Left ventricle myocardium inferior (tissue), 1 donor: ENCODE measurements around the gene GABRR1. TPM values are rescaled to one million over a fixed set of nuclear protein-coding genes. Genes with fewer than 3 reads are reported as not detected.

Experiments
- DNase-seq: peaks from one replicate; pipeline ENCODE4 v3.0.0-alpha.2; 2020
- H3K27ac ChIP-seq: fragments of 200-600 bp; replicated peaks from 2 replicates; pipeline ENCODE4 v1.8.0; 2021
- H3K27me3 ChIP-seq: fragments of 200-600 bp; 2 replicates; pipeline ENCODE4 v1.8.0; 2021; ENCODE audit warnings: low read depth
- H3K36me3 ChIP-seq: fragments of 200-600 bp; 2 replicates; pipeline ENCODE4 v1.8.0; 2021
- H3K4me1 ChIP-seq: fragments of 200-600 bp; 2 replicates; pipeline ENCODE4 v1.8.0; 2021
- H3K4me3 ChIP-seq: fragments of 200-600 bp; 2 replicates; pipeline ENCODE4 v1.8.0; 2021; ENCODE audit warnings: mild to moderate bottlenecking, moderate library complexity
- H3K9me3 ChIP-seq: fragments of 200-600 bp; replicated peaks from 2 replicates; pipeline ENCODE4 v1.8.0; 2021
- intact Hi-C: fragments of 100-400 bp; cut with micrococcal nuclease; formaldehyde crosslinking; loops from one replicate; pipeline ENCODE4 v1.11.0; 2022
- total RNA-seq: library from RNA; stranded (reverse); fragmentation: NEBNext Ultra II Directional; extraction: Animal tissue kit (Norgen Biotek cat#: 25700); gene quantifications from one replicate; pipeline ENCODE4 v1.2.1, GENCODE V29; 2021
- TF ChIP-seq, protein P1 (sequence below): fragments of 200-600 bp; IDR thresholded peaks from 2 replicates; pipeline ENCODE4 v1.8.0; 2021; ENCODE audit warnings: antibody characterized with exemption, mild to moderate bottlenecking, borderline replicate concordance
- donor health status: DM: no; HTN: yes; CAD: no; lungs with severe emphysema.

GABRR1 gene
- total RNA-seq, 1 donor from 2014 or later = not detected

DNA sequence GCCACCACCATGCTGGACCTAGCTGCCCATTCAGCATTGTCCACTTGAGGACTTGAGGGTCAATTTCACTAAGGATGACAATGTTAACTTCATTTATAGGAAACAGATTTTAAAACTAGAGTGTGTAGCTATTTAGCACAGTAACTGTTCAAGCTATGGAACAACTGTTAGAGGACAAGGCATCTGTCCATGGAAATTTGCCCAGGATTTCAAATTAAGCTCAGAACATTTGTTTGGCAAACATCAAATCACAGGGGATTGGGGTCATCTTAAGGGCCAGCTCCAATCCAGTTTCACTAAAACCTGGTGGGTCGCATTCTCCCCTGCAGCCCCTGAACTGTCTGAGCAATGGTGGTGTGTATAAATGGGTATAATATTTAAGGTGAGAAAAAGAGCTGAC is 36.2 kb downstream of the GABRR1 start:
- DNase-seq = no peak
- H3K4me3 ChIP-seq = no peak overlapping the region
- intact Hi-C loops = no loop called here
- peaks cover 6% of the 10 kb centered on the region for H3K4me1 ChIP-seq
- no peaks in the 10 kb centered on the region for H3K36me3 ChIP-seq
- TF ChIP-seq, protein P1, sequence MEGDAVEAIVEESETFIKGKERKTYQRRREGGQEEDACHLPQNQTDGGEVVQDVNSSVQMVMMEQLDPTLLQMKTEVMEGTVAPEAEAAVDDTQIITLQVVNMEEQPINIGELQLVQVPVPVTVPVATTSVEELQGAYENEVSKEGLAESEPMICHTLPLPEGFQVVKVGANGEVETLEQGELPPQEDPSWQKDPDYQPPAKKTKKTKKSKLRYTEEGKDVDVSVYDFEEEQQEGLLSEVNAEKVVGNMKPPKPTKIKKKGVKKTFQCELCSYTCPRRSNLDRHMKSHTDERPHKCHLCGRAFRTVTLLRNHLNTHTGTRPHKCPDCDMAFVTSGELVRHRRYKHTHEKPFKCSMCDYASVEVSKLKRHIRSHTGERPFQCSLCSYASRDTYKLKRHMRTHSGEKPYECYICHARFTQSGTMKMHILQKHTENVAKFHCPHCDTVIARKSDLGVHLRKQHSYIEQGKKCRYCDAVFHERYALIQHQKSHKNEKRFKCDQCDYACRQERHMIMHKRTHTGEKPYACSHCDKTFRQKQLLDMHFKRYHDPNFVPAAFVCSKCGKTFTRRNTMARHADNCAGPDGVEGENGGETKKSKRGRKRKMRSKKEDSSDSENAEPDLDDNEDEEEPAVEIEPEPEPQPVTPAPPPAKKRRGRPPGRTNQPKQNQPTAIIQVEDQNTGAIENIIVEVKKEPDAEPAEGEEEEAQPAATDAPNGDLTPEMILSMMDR = no peak
- no peak overlapping the region for H3K27ac ChIP-seq
- no peaks in the 10 kb centered on the region for H3K9me3 ChIP-seq
- no peaks in the 10 kb centered on the region for H3K27me3 ChIP-seq

DNA sequence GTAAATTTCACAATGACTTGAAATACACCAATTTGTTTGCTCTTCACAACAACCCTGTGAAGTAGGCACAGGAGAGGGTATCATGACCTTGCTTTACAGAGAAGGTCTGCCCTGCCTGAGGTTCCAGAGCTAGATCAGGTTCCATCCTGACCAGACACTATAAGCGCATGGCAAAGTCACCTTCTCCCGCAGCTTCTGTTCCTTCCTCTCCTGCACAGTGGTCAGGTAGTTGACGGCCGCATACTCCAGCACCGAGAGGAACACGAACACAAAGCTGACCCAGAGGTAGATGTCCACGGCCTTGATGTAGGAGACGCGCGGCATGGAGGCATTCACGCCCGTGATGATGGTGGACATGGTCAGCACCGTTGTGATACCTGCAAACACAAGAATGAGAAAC is 37.0 kb downstream of the GABRR1 start:
- Histone ChIP-seq H3K9me3 (no peaks in the 10 kb centered on the region), H3K4me3 (no peak overlapping the region), H3K4me1 (peaks cover 6% of the 10 kb centered on the region), H3K36me3 (no peaks in the 10 kb centered on the region), H3K27me3 (no peaks in the 10 kb centered on the region), H3K27ac (no peak overlapping the region)
- TF ChIP-seq, protein P1 = no peak
- intact Hi-C loops = no loop called here
- no peak for DNase-seq

DNA sequence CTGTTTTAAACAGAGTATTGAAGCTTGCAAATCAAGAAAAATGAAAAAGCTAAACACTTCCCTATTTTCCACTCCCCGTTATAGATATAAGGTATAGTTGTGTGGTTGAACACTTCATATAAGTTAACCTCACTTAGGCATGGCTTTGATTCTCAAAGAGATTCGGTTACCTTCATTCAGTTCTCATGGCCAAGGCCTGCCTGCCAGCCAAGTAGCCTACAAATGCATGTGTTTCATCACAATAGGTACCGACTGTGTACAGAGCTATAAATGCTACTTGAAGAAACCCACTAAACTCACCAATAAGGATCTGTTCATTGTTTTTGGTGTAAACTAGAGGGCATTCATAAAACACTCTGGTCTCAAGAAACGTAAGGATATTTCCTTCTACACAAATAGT is 43.5 kb downstream of the GABRR1 start:
- TF ChIP-seq, protein P1 = no peak
- DNase-seq = no peak

DNA sequence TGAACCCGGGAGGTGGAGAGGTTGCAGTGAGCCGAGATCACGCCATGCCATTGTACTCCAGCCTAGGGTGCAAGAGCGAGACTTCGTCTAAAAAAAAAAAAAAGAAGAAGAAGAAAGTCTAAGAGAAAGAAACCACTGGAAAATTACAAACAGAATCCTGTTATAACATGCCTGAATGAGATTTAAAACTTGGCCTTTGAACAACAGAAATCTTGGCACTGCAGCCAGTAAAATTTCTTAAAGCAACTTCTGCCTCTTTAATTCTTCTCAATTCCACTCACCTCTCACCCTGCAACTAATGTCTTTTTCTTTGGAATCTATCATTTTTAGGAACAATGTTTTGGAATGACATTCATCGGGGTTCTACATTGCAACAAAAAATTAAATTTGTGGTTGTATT is 45.0 kb downstream of the GABRR1 start:
- intact Hi-C loops = no loop called here
- H3K36me3 ChIP-seq = no peaks in the 10 kb centered on the region
- DNase-seq = no peak
- TF ChIP-seq, protein P1 = no peak
- H3K4me1 ChIP-seq = no peaks in the 10 kb centered on the region
- no peak overlapping the region for H3K4me3 ChIP-seq
- no peak overlapping the region for H3K27ac ChIP-seq
- H3K9me3 ChIP-seq = no peaks in the 10 kb centered on the region
- no peaks in the 10 kb centered on the region for H3K27me3 ChIP-seq

More for the DNA sequence above, 43.5 kb downstream of the GABRR1 start:
- no peak overlapping the region for H3K27ac ChIP-seq
- H3K4me1 ChIP-seq = no peaks in the 10 kb centered on the region
- intact Hi-C loops = no loop called here
- H3K27me3 ChIP-seq = no peaks in the 10 kb centered on the region
- no peaks in the 10 kb centered on the region for H3K9me3 ChIP-seq
- H3K36me3 ChIP-seq = no peaks in the 10 kb centered on the region
- no peak overlapping the region for H3K4me3 ChIP-seq

DNA sequence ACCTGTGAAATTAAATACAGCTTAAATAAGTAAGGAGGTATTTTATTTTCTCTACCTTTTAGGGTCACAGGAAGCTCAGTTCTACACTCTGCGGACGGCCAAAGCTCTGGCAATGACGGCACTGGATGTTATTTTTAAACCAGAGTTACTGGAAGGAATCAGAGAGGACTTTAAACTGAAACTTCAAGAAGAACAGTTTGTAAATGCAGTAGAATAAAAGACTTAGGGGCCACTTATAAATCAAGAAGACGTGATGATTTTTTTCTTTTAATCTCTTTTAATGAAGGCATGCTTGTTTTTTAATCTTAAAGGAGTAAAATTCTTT is 55.1 kb downstream of the GABRR1 start:
- intact Hi-C loops = no loop called here
- H3K27me3 ChIP-seq = no peaks in the 10 kb centered on the region
- H3K27ac ChIP-seq = peak overlapping the region; percentile 82
- no peak for DNase-seq
- H3K9me3 ChIP-seq = no peaks in the 10 kb centered on the region
- H3K36me3 ChIP-seq = peaks cover 37% of the 10 kb centered on the region
- peaks cover 14% of the 10 kb centered on the region for H3K4me1 ChIP-seq
- peak overlapping the region; percentile 2 for H3K4me3 ChIP-seq
- TF ChIP-seq, protein P1 = no peak
